GM23338 (cell line): ENCODE results near the gene HDHD5. TPM values are rescaled to one million over a fixed set of nuclear protein-coding genes. Genes with fewer than 3 reads are reported as not detected.

Experiments
- ATAC-seq: fragments of 200-7000 bp; cut with Tn5 transposase; 3 replicates; pipeline ENCODE4 v1.9.1; 2020
- DNase-seq: peaks from one replicate; pipeline ENCODE4 v3.0.0-alpha.2; 2015; ENCODE audit warnings: low spot score
- H2AFZ ChIP-seq: fragments of 200-600 bp; sonication (generic); 2 replicates; pipeline ENCODE4 v1.8.0; 2016; ENCODE audit warnings: antibody characterized with exemption, mild to moderate bottlenecking, moderate library complexity
- H3F3A ChIP-seq: fragments of 200-600 bp; sonication (generic); replicated peaks from 2 replicates; pipeline ENCODE4 v1.8.0; 2017; ENCODE audit warnings: antibody characterized with exemption, mixed run types, low read depth
- H3K27ac ChIP-seq: fragments of 200-600 bp; sonication (generic); 2 replicates; pipeline ENCODE4 v1.6.1; 2016; ENCODE audit warnings: low read depth
- H3K27me3 ChIP-seq: fragments of 200-600 bp; sonication (generic); 2 replicates; pipeline ENCODE4 v1.8.0; 2016; ENCODE audit warnings: mild to moderate bottlenecking, mixed run types, moderate library complexity; ENCODE audit not compliant: insufficient read depth
- H3K36me3 ChIP-seq: fragments of 200-600 bp; sonication (generic); 2 replicates; pipeline ENCODE4 v1.8.0; 2016; ENCODE audit warnings: mild to moderate bottlenecking; ENCODE audit not compliant: insufficient read depth
- H3K4me1 ChIP-seq: fragments of 200-600 bp; sonication (generic); 2 replicates; pipeline ENCODE4 v1.8.0; 2016; ENCODE audit warnings: mild to moderate bottlenecking, moderate library complexity; ENCODE audit not compliant: insufficient read depth
- H3K4me2 ChIP-seq: fragments of 200-600 bp; sonication (generic); 2 replicates; pipeline ENCODE4 v1.7.1; 2017; ENCODE audit warnings: mixed run types
- H3K4me3 ChIP-seq: fragments of 200-600 bp; sonication (generic); 2 replicates; pipeline ENCODE4 v1.6.1; 2016; ENCODE audit warnings: mixed run types
- H3K79me2 ChIP-seq: fragments of 200-600 bp; sonication (generic); replicated peaks from 2 replicates; pipeline ENCODE4 v1.8.0; 2017; ENCODE audit warnings: mild to moderate bottlenecking; ENCODE audit not compliant: insufficient read depth
- H3K9me2 ChIP-seq: fragments of 200-600 bp; sonication (generic); 2 replicates; pipeline ENCODE4 v1.8.0; 2017; ENCODE audit not compliant: insufficient read depth
- H4K20me1 ChIP-seq: fragments of 200-600 bp; sonication (generic); replicated peaks from 2 replicates; pipeline ENCODE4 v1.8.0; 2017; ENCODE audit warnings: mild to moderate bottlenecking; ENCODE audit not compliant: insufficient read depth
- H3K27ac Mint-ChIP-seq: 2 replicates; pipeline ENCODE4 v1.8.0; 2020; ENCODE audit warnings: inconsistent platforms, mild to moderate bottlenecking, moderate library complexity, mixed read lengths
- H3K27me3 Mint-ChIP-seq: 3 replicates; pipeline ENCODE4 v1.8.0; 2022; ENCODE audit warnings: low read depth, mild to moderate bottlenecking, moderate library complexity, mixed read lengths, inconsistent platforms; ENCODE audit not compliant: insufficient read depth, poor library complexity
- H3K36me3 Mint-ChIP-seq: 3 replicates; pipeline ENCODE4 v1.8.0; 2021; ENCODE audit warnings: low read depth, mild to moderate bottlenecking, inconsistent platforms, moderate library complexity, mixed read lengths
- H3K4me1 Mint-ChIP-seq: 3 replicates; pipeline ENCODE4 v1.8.0; 2020; ENCODE audit warnings: mild to moderate bottlenecking, inconsistent platforms, mixed read lengths
- H3K4me3 Mint-ChIP-seq: 3 replicates; pipeline ENCODE4 v1.8.0; 2021; ENCODE audit warnings: moderate library complexity, mild to moderate bottlenecking, inconsistent platforms, mixed read lengths
- H3K9me3 Mint-ChIP-seq: 3 replicates; pipeline ENCODE4 v1.8.0; 2020; ENCODE audit warnings: moderate library complexity, mild to moderate bottlenecking, inconsistent platforms, mixed read lengths
- CREB1 ChIP-seq: fragments of 250-450 bp; sonication (Bioruptor Pico); IDR thresholded peaks from 2 replicates; pipeline ENCODE4 v1.5.0; 2020; ENCODE audit warnings: low read depth, mild to moderate bottlenecking, moderate library complexity
- EZH2 ChIP-seq: fragments of 200-600 bp; sonication (generic); IDR thresholded peaks from one replicate; pipeline ENCODE4 v1.8.0; 2017; ENCODE audit warnings: antibody characterized with exemption, mild to moderate bottlenecking, low read depth; ENCODE audit not compliant: unreplicated experiment
- JUNB ChIP-seq: IDR thresholded peaks from one replicate; pipeline ENCODE4 v1.6.1; 2016; ENCODE audit warnings: antibody characterized with exemption; ENCODE audit not compliant: unreplicated experiment
- NANOG ChIP-seq: IDR thresholded peaks from 2 replicates; pipeline ENCODE4 v1.6.1; 2016; ENCODE audit warnings: antibody characterized with exemption, borderline replicate concordance
- POLR2AphosphoS5 ChIP-seq: IDR thresholded peaks from 2 replicates; pipeline ENCODE4 v1.6.1; 2016; ENCODE audit warnings: antibody characterized with exemption, low read depth
- STAT1 ChIP-seq: IDR thresholded peaks from one replicate; pipeline ENCODE4 v1.6.1; 2016; ENCODE audit warnings: antibody characterized with exemption; ENCODE audit not compliant: unreplicated experiment
- ZNF114 ChIP-seq: fragments of 250-450 bp; sonication (Bioruptor Pico); IDR thresholded peaks from 2 replicates; pipeline ENCODE4 v1.5.0; 2020; ENCODE audit warnings: mild to moderate bottlenecking, moderate library complexity
- polyA plus RNA-seq: library from polyadenylated mRNA; unstranded; fragments of >200 nt; fragmentation: Nextera tagmentation; extraction: Ambion mirVana; gene quantifications from 2 replicates; pipeline ENCODE4 v1.2.1, GENCODE V29; 2016
- total RNA-seq: library from RNA; depleted of rRNA; stranded (reverse); fragments of >200 nt; shearing (Covaris generic); gene quantifications from 2 replicates; pipeline ENCODE4 v1.2.3, GENCODE V29; 2014
- TF ChIP-seq, protein P1 (sequence below): fragments of 250-450 bp; sonication (Bioruptor Pico); IDR thresholded peaks from 2 replicates; pipeline ENCODE4 v1.5.0; 2020; ENCODE audit warnings: mild to moderate bottlenecking, moderate library complexity
- TF ChIP-seq, protein P2 (sequence below): IDR thresholded peaks from 2 replicates; pipeline ENCODE4 v1.6.1; 2016; ENCODE audit warnings: antibody characterized with exemption
- TF ChIP-seq, protein P3 (sequence below), 2 experiments: fragments of 200-600 bp in 1 of 2; sonication (generic) in 1 of 2; conservative IDR thresholded peaks; 2 replicates each; pipeline versions ENCODE4 v1.5.1 to v1.6.1; 2016 to 2017; ENCODE audit warnings: antibody characterized with exemption in 2 of 2, low read depth in 2 of 2, mild to moderate bottlenecking in 2 of 2, moderate library complexity in 1 of 2
- TF ChIP-seq, protein P4 (sequence below): IDR thresholded peaks from one replicate; pipeline ENCODE4 v1.6.1; 2018; ENCODE audit warnings: antibody characterized with exemption; ENCODE audit not compliant: unreplicated experiment

The HDHD5 gene
- total and polyA plus RNA-seq, 2 experiments from 2014 or later = 70.0 to 116 TPM

DNA sequence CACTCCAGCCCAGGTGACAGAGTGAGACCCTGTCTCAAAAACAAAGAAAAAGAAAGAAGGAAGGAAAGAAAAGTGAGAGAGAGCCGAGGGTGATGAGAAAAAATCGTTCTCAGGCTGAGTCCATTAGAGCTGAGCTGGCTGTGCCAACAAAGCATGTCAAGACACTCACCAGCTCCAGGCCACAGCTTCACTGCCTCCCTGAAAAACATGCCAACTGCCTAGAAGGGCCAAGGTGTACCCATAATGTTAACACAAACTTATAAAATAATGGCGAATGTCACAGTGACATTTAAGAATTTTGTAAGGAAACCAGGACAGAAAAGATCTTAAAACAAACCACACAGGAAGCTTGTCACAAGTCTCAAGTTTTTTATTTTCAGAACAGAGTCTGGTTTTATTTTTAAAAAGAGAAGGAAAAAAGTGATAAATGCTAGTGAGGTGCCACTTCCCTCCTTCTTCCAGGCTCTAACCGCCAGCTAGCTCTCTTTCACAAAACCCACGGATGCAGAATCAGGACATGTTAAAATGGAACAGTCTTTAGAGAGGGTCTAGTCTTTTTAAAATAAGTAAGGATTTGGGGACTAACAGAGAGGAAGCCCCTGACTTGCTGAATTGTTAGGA lies 43.0 kb downstream of the HDHD5 start (continued):
- TF ChIP-seq, protein P1, sequence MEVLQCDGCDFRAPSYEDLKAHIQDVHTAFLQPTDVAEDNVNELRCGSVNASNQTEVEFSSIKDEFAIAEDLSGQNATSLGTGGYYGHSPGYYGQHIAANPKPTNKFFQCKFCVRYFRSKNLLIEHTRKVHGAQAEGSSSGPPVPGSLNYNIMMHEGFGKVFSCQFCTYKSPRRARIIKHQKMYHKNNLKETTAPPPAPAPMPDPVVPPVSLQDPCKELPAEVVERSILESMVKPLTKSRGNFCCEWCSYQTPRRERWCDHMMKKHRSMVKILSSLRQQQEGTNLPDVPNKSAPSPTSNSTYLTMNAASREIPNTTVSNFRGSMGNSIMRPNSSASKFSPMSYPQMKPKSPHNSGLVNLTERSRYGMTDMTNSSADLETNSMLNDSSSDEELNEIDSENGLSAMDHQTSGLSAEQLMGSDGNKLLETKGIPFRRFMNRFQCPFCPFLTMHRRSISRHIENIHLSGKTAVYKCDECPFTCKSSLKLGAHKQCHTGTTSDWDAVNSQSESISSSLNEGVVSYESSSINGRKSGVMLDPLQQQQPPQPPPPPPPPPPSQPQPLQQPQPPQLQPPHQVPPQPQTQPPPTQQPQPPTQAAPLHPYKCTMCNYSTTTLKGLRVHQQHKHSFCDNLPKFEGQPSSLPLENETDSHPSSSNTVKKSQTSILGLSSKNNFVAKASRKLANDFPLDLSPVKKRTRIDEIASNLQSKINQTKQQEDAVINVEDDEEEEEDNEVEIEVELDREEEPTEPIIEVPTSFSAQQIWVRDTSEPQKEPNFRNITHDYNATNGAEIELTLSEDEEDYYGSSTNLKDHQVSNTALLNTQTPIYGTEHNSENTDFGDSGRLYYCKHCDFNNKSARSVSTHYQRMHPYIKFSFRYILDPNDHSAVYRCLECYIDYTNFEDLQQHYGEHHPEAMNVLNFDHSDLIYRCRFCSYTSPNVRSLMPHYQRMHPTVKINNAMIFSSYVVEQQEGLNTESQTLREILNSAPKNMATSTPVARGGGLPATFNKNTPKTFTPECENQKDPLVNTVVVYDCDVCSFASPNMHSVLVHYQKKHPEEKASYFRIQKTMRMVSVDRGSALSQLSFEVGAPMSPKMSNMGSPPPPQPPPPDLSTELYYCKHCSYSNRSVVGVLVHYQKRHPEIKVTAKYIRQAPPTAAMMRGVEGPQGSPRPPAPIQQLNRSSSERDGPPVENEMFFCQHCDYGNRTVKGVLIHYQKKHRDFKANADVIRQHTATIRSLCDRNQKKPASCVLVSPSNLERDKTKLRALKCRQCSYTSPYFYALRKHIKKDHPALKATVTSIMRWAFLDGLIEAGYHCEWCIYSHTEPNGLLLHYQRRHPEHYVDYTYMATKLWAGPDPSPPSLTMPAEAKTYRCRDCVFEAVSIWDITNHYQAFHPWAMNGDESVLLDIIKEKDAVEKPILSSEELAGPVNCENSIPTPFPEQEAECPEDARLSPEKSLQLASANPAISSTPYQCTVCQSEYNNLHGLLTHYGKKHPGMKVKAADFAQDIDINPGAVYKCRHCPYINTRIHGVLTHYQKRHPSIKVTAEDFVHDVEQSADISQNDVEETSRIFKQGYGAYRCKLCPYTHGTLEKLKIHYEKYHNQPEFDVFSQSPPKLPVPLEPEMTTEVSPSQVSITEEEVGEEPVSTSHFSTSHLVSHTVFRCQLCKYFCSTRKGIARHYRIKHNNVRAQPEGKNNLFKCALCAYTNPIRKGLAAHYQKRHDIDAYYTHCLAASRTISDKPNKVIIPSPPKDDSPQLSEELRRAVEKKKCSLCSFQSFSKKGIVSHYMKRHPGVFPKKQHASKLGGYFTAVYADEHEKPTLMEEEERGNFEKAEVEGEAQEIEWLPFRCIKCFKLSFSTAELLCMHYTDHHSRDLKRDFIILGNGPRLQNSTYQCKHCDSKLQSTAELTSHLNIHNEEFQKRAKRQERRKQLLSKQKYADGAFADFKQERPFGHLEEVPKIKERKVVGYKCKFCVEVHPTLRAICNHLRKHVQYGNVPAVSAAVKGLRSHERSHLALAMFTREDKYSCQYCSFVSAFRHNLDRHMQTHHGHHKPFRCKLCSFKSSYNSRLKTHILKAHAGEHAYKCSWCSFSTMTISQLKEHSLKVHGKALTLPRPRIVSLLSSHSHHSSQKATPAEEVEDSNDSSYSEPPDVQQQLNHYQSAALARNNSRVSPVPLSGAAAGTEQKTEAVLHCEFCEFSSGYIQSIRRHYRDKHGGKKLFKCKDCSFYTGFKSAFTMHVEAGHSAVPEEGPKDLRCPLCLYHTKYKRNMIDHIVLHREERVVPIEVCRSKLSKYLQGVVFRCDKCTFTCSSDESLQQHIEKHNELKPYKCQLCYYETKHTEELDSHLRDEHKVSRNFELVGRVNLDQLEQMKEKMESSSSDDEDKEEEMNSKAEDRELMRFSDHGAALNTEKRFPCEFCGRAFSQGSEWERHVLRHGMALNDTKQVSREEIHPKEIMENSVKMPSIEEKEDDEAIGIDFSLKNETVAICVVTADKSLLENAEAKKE = no peak
- TF ChIP-seq, protein P2, sequence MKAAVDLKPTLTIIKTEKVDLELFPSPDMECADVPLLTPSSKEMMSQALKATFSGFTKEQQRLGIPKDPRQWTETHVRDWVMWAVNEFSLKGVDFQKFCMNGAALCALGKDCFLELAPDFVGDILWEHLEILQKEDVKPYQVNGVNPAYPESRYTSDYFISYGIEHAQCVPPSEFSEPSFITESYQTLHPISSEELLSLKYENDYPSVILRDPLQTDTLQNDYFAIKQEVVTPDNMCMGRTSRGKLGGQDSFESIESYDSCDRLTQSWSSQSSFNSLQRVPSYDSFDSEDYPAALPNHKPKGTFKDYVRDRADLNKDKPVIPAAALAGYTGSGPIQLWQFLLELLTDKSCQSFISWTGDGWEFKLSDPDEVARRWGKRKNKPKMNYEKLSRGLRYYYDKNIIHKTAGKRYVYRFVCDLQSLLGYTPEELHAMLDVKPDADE = no peak
- TF ChIP-seq NANOG = no peak

DNA sequence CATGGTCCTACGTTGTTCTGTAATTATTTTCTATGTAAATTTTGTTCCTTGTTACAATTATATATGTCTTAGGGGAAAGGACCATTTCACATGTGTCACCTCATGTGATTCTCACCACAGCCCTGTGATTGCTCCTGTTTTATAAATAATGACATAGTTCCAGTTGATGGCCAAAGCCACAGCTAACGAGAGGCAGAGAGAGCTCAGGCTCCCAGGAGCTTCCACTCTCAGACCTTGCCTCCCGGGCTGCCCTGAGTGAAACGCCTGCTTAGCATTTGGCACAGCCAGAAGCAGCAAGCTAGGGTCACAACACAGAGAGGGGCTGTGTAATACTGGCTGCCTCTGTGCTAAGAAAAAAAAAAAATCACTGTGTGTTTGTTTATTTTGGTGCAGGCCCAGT lies 43.8 kb downstream of the HDHD5 start:
- Histone ChIP-seq H4K20me1 (peaks cover 3% of the 10 kb centered on the region; the same call in 1 of the 2 replicates), H3F3A (0 out of 2 replicates have a peak, but pooled peaks cover 7% of the 10 kb centered on the region), H3K4me3 (no peak overlapping the region), H3K27me3 (peaks cover 10% of the 10 kb centered on the region; the same call in 1 of the 2 replicates), H2AFZ (no peak overlapping the region), H3K9me2 (no peaks in the 10 kb centered on the region), H3K4me2 (no peak overlapping the region), H3K4me1 (peaks cover 16% of the 10 kb centered on the region; the same call in 1 of the 2 replicates), H3K27ac (no peak overlapping the region), H3K36me3 (no peaks in the 10 kb centered on the region), H3K79me2 (no peaks in the 10 kb centered on the region)
- Mint-ChIP-seq H3K4me3 (no peak overlapping the region), H3K9me3 (no peaks in the 10 kb centered on the region; the same call in 2 of the 3 replicates), H3K27ac (no peak overlapping the region), H3K4me1 (peaks cover 35% of the 10 kb centered on the region), H3K36me3 (no peaks in the 10 kb centered on the region), H3K27me3 (peaks cover 11% of the 10 kb centered on the region)
- no peak for ATAC-seq
- DNase-seq = no peak
- no peak for TF ChIP-seq EZH2
- no peak for TF ChIP-seq ZNF114 (CRISPR knock-in tag)
- TF ChIP-seq, protein P3, sequence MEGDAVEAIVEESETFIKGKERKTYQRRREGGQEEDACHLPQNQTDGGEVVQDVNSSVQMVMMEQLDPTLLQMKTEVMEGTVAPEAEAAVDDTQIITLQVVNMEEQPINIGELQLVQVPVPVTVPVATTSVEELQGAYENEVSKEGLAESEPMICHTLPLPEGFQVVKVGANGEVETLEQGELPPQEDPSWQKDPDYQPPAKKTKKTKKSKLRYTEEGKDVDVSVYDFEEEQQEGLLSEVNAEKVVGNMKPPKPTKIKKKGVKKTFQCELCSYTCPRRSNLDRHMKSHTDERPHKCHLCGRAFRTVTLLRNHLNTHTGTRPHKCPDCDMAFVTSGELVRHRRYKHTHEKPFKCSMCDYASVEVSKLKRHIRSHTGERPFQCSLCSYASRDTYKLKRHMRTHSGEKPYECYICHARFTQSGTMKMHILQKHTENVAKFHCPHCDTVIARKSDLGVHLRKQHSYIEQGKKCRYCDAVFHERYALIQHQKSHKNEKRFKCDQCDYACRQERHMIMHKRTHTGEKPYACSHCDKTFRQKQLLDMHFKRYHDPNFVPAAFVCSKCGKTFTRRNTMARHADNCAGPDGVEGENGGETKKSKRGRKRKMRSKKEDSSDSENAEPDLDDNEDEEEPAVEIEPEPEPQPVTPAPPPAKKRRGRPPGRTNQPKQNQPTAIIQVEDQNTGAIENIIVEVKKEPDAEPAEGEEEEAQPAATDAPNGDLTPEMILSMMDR (conservative IDR thresholded peaks at IDR 0.05; ENCODE audit: low read depth in 2 of 2) = no peak
- TF ChIP-seq, protein P4, sequence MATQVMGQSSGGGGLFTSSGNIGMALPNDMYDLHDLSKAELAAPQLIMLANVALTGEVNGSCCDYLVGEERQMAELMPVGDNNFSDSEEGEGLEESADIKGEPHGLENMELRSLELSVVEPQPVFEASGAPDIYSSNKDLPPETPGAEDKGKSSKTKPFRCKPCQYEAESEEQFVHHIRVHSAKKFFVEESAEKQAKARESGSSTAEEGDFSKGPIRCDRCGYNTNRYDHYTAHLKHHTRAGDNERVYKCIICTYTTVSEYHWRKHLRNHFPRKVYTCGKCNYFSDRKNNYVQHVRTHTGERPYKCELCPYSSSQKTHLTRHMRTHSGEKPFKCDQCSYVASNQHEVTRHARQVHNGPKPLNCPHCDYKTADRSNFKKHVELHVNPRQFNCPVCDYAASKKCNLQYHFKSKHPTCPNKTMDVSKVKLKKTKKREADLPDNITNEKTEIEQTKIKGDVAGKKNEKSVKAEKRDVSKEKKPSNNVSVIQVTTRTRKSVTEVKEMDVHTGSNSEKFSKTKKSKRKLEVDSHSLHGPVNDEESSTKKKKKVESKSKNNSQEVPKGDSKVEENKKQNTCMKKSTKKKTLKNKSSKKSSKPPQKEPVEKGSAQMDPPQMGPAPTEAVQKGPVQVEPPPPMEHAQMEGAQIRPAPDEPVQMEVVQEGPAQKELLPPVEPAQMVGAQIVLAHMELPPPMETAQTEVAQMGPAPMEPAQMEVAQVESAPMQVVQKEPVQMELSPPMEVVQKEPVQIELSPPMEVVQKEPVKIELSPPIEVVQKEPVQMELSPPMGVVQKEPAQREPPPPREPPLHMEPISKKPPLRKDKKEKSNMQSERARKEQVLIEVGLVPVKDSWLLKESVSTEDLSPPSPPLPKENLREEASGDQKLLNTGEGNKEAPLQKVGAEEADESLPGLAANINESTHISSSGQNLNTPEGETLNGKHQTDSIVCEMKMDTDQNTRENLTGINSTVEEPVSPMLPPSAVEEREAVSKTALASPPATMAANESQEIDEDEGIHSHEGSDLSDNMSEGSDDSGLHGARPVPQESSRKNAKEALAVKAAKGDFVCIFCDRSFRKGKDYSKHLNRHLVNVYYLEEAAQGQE = no peak
- no peak for TF ChIP-seq STAT1
- TF ChIP-seq JUNB = no peak
- TF ChIP-seq POLR2AphosphoS5 = no peak
- no peak for TF ChIP-seq CREB1
